ENCODE measurements around the gene LGR6. TPM values are rescaled to one million over a fixed set of nuclear protein-coding genes. Genes with fewer than 3 reads are reported as not detected.

Gene LGR6
- polyA plus RNA-seq, 4 donors = 0.27 to 1.0 (median 0.28) TPM; not detected in 1

DNA sequence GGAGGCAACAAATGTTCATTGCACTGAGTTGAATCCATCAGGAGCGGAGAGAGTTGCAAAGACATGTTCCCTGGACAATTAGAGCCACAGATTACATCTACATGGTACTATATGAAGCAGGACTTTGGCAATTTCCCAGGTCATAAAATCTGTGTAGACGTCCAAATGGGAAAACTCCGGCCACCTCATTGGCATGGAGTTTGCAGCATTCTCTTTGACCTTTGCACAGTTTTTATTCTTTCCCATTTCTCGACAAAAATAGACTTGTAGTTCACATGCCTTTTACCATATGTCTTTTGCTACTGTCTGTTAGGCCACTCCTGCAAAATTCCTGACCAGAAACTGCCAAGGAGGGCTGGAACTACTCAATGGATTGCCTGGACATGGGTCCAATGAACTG, 100.0 kb downstream of the LGR6 start:
- FAIRE-seq = no peak
- peaks cover 2 to 30% (median 3%) of the 10 kb centered on the region in 3 donors for H3K4me1 ChIP-seq (ENCODE audit: control insufficient read depth in 3 of 3, insufficient read depth in 2 of 3, low read depth in 1 of 3, low read length in 2 of 3)
- H3K4me3 ChIP-seq (ENCODE audit: low read depth in 1 of 3, low read length in 3 of 3) = no peak overlapping the region
- DNase-seq = peak; percentile 16 to 40
- H3K27me3 ChIP-seq (ENCODE audit: control insufficient read depth in 3 of 3, insufficient read depth in 3 of 3, low read length in 3 of 3) = no peaks in the 10 kb centered on the region
- 34 to 48% (median 41%) methylated on average over 4 of the region's 4 CpGs for WGBS, 3 donors
- peak overlapping the region in 1 of 3 donors; percentile 15 for H3K27ac ChIP-seq (ENCODE audit: low read depth in 1 of 3, low read length in 2 of 3)
- H3K9me3 ChIP-seq (ENCODE audit: control insufficient read depth in 2 of 2, insufficient read depth in 1 of 2, low read depth in 1 of 2, low read length in 1 of 2) = no peaks in the 10 kb centered on the region
- no peaks in the 10 kb centered on the region for H3K36me3 ChIP-seq (ENCODE audit: control insufficient read depth in 3 of 3, insufficient read depth in 2 of 3, low read depth in 1 of 3, low read length in 3 of 3)

DNA sequence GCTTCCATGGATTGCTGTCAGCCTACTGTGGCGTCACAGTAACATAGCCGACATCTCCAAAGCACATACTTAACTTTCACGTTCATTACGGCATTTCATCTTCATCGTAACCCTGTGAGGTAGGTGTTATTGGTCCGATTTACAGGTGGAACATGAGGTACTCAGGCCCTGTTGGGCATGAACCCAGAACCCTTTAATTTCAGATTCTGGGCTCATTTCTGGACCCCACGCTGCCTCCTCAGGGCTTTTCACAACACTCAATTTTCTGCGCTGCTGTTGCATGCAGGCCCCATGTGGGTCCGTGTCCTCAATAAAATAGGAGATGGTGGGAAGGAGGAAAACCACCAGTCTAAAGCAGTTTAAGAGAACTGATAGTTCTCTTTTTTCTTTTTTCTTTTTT, 108.6 kb downstream of the LGR6 start:
- Histone ChIP-seq H3K9me3 (ENCODE audit: control insufficient read depth in 2 of 2, insufficient read depth in 1 of 2, low read depth in 1 of 2, low read length in 1 of 2) (no peaks in the 10 kb centered on the region), H3K4me3 (ENCODE audit: low read depth in 1 of 3, low read length in 3 of 3) (no peak overlapping the region), H3K27me3 (ENCODE audit: control insufficient read depth in 3 of 3, insufficient read depth in 3 of 3, low read length in 3 of 3) (no peaks in the 10 kb centered on the region), H3K36me3 (ENCODE audit: control insufficient read depth in 3 of 3, insufficient read depth in 2 of 3, low read depth in 1 of 3, low read length in 3 of 3) (peaks cover 0 to 2% (median 0%) of the 10 kb centered on the region in 3 donors), H3K27ac (ENCODE audit: low read depth in 1 of 3, low read length in 2 of 3) (no peak overlapping the region), H3K4me1 (ENCODE audit: control insufficient read depth in 3 of 3, insufficient read depth in 2 of 3, low read depth in 1 of 3, low read length in 2 of 3) (peaks cover 0 to 4% (median 0%) of the 10 kb centered on the region in 3 donors)
- FAIRE-seq (no peak), DNase-seq (no peak)
- WGBS, 3 donors = 94 to 97% (median 94%) methylated on average over 9 of the region's 9 CpGs

DNA sequence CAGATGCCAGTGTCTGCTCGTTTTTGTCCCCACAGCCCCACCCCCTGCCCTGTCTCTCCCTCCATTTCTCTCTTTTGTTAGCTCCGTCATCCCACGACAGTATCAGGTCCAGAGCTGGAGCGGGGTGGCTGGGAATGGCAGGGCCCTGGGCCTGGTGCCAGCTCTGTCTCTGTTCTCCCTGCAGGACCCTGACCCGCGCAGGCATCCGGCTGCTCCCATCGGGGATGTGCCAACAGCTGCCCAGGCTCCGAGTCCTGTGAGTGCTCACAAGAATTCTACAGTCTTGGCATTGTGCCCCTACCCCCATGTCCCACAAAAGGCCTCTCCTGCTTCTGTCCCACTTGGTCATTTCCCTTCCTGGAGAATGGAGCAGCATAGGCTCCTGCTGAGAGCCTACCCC, 110.8 kb downstream of the LGR6 start:
- no peaks in the 10 kb centered on the region for H3K9me3 ChIP-seq (ENCODE audit: control insufficient read depth in 2 of 2, insufficient read depth in 1 of 2, low read depth in 1 of 2, low read length in 1 of 2)
- no peak overlapping the region for H3K4me3 ChIP-seq (ENCODE audit: low read depth in 1 of 3, low read length in 3 of 3)
- 84 to 88% (median 87%) methylated on average over 9 of the region's 9 CpGs for WGBS, 3 donors
- no peaks in the 10 kb centered on the region for H3K27me3 ChIP-seq (ENCODE audit: control insufficient read depth in 3 of 3, insufficient read depth in 3 of 3, low read length in 3 of 3)
- no peak for FAIRE-seq
- no peak overlapping the region for H3K27ac ChIP-seq (ENCODE audit: low read depth in 1 of 3, low read length in 2 of 3)
- peaks cover 0 to 4% (median 0%) of the 10 kb centered on the region in 3 donors for H3K4me1 ChIP-seq (ENCODE audit: control insufficient read depth in 3 of 3, insufficient read depth in 2 of 3, low read depth in 1 of 3, low read length in 2 of 3)
- peaks cover 0 to 2% (median 0%) of the 10 kb centered on the region in 3 donors for H3K36me3 ChIP-seq (ENCODE audit: control insufficient read depth in 3 of 3, insufficient read depth in 2 of 3, low read depth in 1 of 3, low read length in 3 of 3)
- DNase-seq = no peak

DNA sequence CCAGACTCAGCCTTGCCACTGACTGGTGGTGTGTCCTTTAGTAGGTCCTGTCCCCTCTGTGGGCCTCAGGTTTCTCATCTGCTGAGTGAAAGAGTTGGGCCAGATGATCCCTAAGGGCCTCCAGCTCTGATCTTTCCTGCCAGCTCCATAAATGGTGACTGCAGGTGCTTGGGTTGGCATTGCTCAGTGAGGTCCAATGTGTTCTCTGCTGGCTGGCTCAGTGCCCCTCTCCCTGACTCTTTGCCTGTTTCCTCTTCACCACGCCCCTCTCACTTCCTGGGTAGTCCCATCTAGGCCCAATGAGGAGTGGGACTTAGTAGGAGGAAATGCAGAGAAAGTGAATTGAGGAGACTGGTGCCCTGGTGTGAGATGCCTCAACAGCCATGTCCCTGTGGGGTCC, 111.6 kb downstream of the LGR6 start:
- Histone ChIP-seq H3K27ac (ENCODE audit: low read depth in 1 of 3, low read length in 2 of 3) (no peak overlapping the region), H3K36me3 (ENCODE audit: control insufficient read depth in 3 of 3, insufficient read depth in 2 of 3, low read depth in 1 of 3, low read length in 3 of 3) (peaks cover 0 to 2% (median 0%) of the 10 kb centered on the region in 3 donors), H3K27me3 (ENCODE audit: control insufficient read depth in 3 of 3, insufficient read depth in 3 of 3, low read length in 3 of 3) (no peaks in the 10 kb centered on the region), H3K4me1 (ENCODE audit: control insufficient read depth in 3 of 3, insufficient read depth in 2 of 3, low read depth in 1 of 3, low read length in 2 of 3) (peaks cover 0 to 4% (median 0%) of the 10 kb centered on the region in 3 donors), H3K4me3 (ENCODE audit: low read depth in 1 of 3, low read length in 3 of 3) (no peak overlapping the region), H3K9me3 (ENCODE audit: control insufficient read depth in 2 of 2, insufficient read depth in 1 of 2, low read depth in 1 of 2, low read length in 1 of 2) (no peaks in the 10 kb centered on the region)
- no peak for DNase-seq
- FAIRE-seq = no peak
- WGBS, 3 donors = 27 to 57% (median 29%) methylated on average over 1 of the region's 1 CpG

DNA sequence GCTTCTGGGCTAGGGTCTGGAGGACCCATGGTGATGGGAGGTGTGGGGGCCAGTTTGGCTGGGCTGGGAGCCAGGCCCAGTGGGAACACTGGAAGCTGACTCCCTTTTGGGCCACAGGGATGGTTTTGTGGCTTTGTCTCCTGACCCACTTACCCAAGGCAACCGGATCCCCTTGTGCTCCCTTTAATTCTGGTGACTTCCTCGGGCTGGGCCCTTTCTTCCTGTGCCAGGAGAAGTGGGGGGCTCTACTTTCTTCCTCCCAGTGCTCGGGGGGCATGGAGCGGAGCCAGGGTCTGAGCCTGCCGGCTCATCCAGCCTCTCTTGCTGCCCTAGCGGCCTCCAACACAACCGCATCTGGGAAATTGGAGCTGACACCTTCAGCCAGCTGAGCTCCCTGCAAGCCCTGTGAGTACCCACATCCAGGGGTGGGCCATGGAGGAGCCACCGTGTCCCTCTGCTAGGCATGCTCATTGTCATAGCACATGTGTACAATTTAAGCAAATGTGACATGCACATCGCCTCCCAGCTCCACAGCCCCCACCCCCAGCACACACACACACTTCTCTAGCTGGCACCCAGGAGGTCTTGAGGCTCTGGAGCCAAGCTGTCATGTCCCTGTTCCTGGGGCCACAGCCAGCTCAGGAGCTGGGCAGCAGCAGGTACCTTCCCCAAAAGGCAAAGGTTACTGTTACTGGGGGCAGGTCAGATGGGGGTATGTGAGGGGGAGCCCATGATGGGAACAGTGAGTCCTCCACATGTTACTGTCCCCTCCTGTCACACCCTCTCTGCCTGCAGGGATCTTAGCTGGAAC, 113.1 kb downstream of the LGR6 start:
- FAIRE-seq = no peak
- WGBS, 3 donors = 85 to 86% (median 85%) methylated on average over 9 of the region's 9 CpGs
- H3K27ac ChIP-seq (ENCODE audit: low read depth in 1 of 3, low read length in 2 of 3) = no peak overlapping the region

DNA sequence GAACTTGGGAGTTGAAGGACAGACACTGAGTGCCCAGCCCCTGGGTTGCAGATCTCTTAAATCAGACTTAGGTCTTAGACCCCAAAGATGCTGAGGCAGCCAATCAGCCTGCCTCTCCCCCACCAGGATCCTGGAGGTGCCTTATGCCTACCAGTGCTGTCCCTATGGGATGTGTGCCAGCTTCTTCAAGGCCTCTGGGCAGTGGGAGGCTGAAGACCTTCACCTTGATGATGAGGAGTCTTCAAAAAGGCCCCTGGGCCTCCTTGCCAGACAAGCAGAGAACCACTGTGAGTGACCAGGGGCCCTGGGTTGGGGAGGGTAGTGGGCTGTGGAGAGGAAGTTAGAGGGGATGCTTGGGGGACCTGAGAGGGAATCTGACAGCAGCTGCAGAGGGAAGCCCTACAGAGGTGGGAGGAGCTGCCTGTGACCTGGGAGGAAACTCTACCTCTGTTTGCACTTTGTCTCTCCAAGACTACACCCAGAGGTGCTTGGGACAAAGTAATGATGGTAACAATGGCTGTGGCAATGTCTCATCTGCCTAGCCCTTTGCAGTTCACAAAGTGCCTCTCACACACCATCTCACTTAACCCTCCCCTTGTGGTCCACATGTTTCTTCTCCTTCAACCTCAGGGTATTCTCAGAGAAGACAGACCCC, 116.6 kb downstream of the LGR6 start:
- peak in 1 of 2 donors; percentile 26 for DNase-seq
- Histone ChIP-seq H3K27ac (ENCODE audit: low read depth in 1 of 3, low read length in 2 of 3) (no peak overlapping the region), H3K4me1 (ENCODE audit: control insufficient read depth in 3 of 3, insufficient read depth in 2 of 3, low read depth in 1 of 3, low read length in 2 of 3) (peaks cover 0 to 4% (median 0%) of the 10 kb centered on the region in 3 donors), H3K27me3 (ENCODE audit: control insufficient read depth in 3 of 3, insufficient read depth in 3 of 3, low read length in 3 of 3) (no peaks in the 10 kb centered on the region), H3K4me3 (ENCODE audit: low read depth in 1 of 3, low read length in 3 of 3) (no peak overlapping the region), H3K36me3 (ENCODE audit: control insufficient read depth in 3 of 3, insufficient read depth in 2 of 3, low read depth in 1 of 3, low read length in 3 of 3) (no peaks in the 10 kb centered on the region), H3K9me3 (ENCODE audit: control insufficient read depth in 2 of 2, insufficient read depth in 1 of 2, low read depth in 1 of 2, low read length in 1 of 2) (no peaks in the 10 kb centered on the region)
- FAIRE-seq = no peak

More for the DNA sequence above, 113.1 kb downstream of the LGR6 start:
- peaks cover 0 to 4% (median 0%) of the 10 kb centered on the region in 3 donors for H3K4me1 ChIP-seq (ENCODE audit: control insufficient read depth in 3 of 3, insufficient read depth in 2 of 3, low read depth in 1 of 3, low read length in 2 of 3)
- no peaks in the 10 kb centered on the region for H3K27me3 ChIP-seq (ENCODE audit: control insufficient read depth in 3 of 3, insufficient read depth in 3 of 3, low read length in 3 of 3)
- H3K4me3 ChIP-seq (ENCODE audit: low read depth in 1 of 3, low read length in 3 of 3) = no peak overlapping the region
- no peak for DNase-seq
- peaks cover 0 to 2% (median 0%) of the 10 kb centered on the region in 3 donors for H3K36me3 ChIP-seq (ENCODE audit: control insufficient read depth in 3 of 3, insufficient read depth in 2 of 3, low read depth in 1 of 3, low read length in 3 of 3)
- H3K9me3 ChIP-seq (ENCODE audit: control insufficient read depth in 2 of 2, insufficient read depth in 1 of 2, low read depth in 1 of 2, low read length in 1 of 2) = no peaks in the 10 kb centered on the region

DNA sequence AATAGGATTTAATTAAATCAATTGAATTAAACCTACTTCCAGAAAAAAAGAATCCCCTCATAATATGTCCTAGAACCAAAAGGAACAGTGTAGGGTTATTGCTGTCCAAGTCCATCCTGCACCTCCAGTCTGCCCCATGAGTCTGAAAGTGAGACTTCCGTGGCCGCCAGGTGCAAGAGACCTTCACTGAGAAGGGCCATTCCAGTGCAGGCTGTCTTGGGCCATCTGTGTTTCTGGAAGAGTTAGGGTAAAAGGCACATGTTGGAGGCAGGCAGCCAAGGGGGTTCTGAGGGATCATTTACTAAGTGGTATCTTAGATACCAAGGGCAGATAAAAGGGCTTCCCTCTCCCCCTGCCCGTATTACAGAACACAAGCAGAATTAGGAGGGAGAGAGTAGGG, 117.1 kb downstream of the LGR6 start:
- Histone ChIP-seq H3K4me1 (ENCODE audit: control insufficient read depth in 3 of 3, insufficient read depth in 2 of 3, low read depth in 1 of 3, low read length in 2 of 3) (peaks cover 0 to 4% (median 0%) of the 10 kb centered on the region in 3 donors), H3K36me3 (ENCODE audit: control insufficient read depth in 3 of 3, insufficient read depth in 2 of 3, low read depth in 1 of 3, low read length in 3 of 3) (no peaks in the 10 kb centered on the region), H3K4me3 (ENCODE audit: low read depth in 1 of 3, low read length in 3 of 3) (no peak overlapping the region), H3K27me3 (ENCODE audit: control insufficient read depth in 3 of 3, insufficient read depth in 3 of 3, low read length in 3 of 3) (no peaks in the 10 kb centered on the region), H3K9me3 (ENCODE audit: control insufficient read depth in 2 of 2, insufficient read depth in 1 of 2, low read depth in 1 of 2, low read length in 1 of 2) (no peaks in the 10 kb centered on the region), H3K27ac (ENCODE audit: low read depth in 1 of 3, low read length in 2 of 3) (no peak overlapping the region)
- FAIRE-seq (no peak), DNase-seq (no peak)
- 81 to 99% (median 92%) methylated on average over 3 of the region's 3 CpGs for WGBS, 3 donors

DNA sequence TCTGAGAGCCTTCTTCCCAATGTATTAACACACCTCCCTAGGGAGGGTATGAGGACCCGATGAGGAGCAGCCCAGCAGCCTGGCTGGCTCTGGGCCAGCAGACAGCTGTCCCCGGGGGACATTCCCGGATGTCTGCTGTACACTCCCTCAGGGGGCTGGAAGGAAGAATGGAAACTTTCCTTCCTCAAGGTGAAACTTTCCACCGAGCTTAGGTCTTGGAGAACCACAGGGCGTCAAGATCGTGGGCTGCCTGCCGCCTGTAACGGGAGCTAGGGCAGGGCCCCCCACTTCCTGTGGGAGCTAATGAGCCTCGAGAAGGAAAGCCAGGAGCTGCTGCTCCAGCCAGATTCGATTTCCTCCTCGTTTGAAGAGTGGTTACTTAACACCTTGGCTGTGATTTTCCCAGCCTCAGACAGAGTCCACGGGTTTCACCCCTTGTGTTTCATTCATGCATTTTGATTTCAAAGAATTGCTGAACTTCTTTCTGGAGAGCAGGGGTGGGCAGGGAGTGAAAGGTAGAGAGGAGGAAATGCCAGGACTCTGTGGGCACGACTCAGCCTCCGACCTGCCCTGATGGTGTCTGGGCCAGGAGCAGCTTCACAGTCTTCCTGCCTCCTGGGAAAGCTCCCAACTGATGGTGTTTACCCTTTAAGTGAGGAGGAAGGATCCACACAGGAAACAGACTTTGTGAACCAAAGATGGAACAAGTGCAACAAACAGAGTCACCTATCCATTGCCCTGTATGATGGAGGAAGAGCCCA, 118.5 kb downstream of the LGR6 start:
- FAIRE-seq (no peak), DNase-seq (no peak)
- Histone ChIP-seq H3K36me3 (ENCODE audit: control insufficient read depth in 3 of 3, insufficient read depth in 2 of 3, low read depth in 1 of 3, low read length in 3 of 3) (no peaks in the 10 kb centered on the region), H3K4me3 (ENCODE audit: low read depth in 1 of 3, low read length in 3 of 3) (no peak overlapping the region), H3K27ac (ENCODE audit: low read depth in 1 of 3, low read length in 2 of 3) (no peak overlapping the region), H3K27me3 (ENCODE audit: control insufficient read depth in 3 of 3, insufficient read depth in 3 of 3, low read length in 3 of 3) (no peaks in the 10 kb centered on the region), H3K4me1 (ENCODE audit: control insufficient read depth in 3 of 3, insufficient read depth in 2 of 3, low read depth in 1 of 3, low read length in 2 of 3) (no peaks in the 10 kb centered on the region), H3K9me3 (ENCODE audit: control insufficient read depth in 2 of 2, insufficient read depth in 1 of 2, low read depth in 1 of 2, low read length in 1 of 2) (no peaks in the 10 kb centered on the region)
- WGBS, 3 donors = 30 to 43% (median 40%) methylated on average over 14 of the region's 14 CpGs
